Stimulated activated CD4-positive, alpha-beta T cell treated with anti-CD3 and anti-CD28 coated beads, Interleukin-15, amount 100 ng/mL, for 1 hour (primary cell): ENCODE data around the gene SPA17.

Experiments used
- DNase-seq, 2 donors: peaks; one replicate each; pipeline ENCODE4 v3.0.0-alpha.2; 2020; ENCODE audit warnings: low read depth in 1 of 2, low spot score in 1 of 2

Gene SPA17

DNA sequence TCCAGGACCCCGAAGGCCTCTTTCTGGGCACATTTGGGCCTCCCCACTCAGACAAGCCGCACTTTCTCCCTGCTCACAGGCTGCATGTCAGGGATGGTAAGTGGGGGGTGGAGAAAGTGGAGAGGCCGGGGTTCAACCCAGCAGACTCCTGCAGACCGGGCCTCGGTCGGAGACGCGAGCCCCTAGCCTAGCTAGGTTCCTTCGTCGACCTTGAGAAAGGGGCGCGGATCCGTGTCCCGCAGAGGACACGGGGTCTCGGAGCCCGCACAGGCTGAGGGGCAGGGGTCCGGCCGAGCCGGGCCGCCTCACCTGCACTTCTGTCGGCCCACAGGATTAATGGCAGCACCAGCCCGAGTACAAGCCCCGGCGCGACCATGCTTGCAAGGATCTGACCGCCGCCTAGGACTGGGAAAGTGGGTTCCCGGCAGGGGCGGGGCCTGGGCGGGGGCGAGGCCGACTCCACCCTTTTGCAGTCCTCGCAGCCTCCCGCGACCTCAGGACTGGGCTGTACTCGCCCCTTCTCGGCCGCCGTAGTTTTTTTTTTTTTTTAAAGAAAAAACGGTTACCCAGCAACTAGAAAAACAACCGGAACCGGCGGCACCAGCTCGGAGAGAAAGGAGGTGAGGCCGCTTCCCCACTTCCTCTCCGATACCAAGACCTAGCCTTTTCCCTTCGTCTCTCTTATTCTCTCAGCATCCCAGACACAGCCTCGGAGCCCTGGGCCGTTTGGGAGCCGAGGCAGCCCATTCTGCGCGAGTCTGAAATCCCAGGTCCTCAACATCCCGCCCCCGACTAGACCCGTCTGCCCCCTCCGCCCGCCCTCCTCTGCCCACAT lies at the start of gene SPA17, which contains the start of gene SIAE:
SPA17 (plus strand) TSS at position 572 of the 835 bp plus-strand sequence. CDS start 1,361 bp downstream, outside the sequence.
SIAE (minus strand) TSS at position 407 of the 835 bp plus-strand sequence; CDS start at position 376, 31 bp downstream.
- peak; percentile 73 to 74 for DNase-seq

DNA sequence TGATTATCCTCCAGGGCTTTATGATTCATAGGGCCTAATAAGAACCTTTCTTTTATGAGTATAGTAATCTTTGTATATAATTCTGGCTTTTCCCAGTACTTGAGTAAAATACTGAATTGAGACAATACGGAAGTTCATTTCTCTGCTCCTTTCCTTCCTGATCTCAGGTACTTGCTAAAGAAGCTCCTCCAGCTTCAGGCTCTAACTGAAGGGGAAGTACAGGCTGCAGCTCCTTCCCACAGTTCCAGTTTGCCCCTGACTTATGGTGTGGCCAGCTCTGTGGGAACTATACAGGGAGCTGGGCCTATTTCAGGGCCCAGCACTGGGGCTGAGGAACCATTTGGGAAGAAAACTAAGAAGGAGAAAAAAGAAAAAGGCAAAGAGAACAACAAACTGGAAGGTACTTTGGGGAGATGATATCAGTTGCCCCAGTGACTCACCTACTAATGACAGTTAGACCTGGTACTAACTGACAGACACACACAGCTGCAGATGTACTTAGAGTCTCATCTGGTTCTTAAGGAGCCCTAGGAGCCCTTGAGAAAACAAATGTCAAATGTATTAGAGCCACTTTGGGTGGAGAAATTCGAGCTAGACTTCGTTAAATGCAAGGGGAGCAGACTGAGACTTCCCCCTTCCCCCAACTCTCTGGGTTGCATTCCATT lies 48.1 kb upstream of the SPA17 start:
- DNase-seq: no peak

DNA sequence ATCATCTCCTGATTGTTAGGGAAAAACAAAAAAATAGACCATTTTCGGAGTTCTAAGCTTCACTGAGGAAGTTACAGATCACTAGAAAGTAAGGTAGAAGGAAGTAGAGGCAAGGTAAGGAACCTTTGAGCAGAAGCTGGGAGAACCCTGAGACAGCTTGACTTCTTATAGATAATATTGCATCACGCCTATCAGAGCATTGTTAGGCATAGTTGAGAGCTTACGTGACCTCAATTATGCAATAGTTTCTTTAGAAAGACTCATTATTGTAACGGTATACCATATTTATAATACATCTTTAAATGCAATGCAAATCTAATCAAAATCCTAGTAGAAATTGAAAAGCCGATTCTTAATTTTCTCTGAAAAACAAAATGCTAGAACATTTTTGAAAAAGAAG lies 46.2 kb upstream of the SPA17 start:
- no peak for DNase-seq

DNA sequence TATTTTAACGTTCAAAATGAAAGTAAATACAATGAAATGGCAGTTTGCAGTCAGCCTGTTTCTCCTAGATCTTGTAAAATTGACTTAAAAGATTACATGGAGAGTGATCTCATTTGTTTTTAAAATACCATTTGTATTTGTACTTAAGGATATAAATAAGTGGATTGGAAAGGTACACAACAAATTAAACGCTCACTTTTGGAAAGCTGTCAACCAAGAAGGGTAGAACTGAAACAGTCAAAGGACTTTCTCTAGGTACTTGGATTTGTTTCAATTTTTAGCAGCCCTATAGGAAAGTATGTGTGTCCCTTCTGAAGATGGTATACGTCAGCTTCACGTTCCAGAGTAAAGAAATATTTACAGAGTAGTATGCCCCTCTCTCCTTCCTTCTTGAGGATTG lies 43.7 kb upstream of the SPA17 start:
- no peak for DNase-seq

DNA sequence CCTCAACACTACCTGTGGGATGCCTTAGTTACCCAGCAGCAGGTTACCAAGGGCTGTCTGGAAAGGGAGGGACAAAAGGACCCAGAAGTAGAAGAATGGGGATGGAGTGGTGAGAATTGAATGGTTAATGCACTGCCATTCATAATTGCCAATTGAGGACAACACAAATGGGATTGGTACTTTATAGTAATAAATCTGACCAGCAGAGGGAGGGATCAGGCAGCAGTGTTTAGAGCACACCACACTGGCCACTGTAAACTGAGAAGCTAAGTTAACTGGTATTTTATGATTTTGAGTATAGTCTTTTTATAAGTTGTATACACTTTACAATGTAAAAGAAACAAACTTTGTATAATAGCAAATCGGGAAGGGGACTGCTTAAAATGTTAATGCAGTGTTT lies 40.3 kb upstream of the SPA17 start:
- DNase-seq: no peak

DNA sequence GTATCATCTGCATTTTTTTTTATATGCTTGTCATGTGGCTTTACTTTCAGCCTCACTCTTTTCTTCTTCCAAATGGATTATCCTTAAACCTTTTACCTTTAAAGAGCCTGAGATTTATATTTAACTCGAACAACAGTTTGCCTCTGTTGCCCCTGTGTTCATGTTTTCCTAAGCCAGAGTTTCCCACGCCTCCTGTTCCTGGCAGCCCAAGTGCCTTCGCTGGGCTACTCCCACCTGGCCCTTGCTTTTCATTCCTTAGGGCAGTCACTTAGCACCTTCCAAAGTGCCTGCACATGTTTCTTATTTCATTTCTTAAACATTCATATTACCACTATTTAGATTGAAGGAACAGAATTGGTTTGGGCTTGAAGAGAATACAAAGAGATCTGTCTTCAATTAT lies 37.8 kb upstream of the SPA17 start:
- DNase-seq: no peak

DNA sequence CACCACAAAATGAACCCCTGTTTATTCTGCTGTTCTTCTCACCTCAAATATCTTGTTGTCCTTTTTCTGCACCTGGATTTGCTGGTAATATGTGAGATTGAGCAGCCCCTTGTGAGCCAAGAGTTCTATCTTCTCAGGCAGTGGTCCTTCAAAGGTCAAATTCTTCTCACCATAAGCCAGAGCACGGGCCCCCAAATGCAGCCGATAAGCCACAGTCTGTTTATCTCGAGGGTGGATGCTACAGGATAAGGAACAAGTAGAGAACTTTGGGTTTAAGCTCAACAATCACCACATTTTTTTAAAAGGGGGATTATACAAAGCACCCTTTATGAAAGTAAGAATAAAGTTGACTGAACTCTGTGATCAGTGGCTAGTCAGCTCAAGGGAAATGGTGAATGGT lies 35.2 kb upstream of the SPA17 start:
- no peak for DNase-seq

DNA sequence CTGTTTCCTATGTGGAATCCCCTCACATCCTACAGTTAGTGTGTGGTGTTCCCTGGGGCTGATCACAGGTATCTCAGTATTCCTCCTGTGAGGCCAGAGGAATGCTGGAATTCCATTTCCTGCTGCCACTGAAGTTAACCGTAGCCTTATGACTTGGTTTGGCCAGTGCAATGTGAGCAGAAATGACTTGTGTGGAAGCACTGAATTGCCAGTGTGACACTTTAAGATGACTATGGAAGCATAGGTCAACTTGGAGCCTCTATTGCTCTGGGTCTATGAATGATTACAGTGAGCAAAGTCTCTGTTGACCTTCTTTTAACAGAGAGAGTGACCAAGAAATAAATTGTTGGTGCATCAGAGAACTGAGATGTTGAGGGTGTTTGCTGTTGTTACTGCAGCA lies 34.5 kb upstream of the SPA17 start:
- DNase-seq: no peak

DNA sequence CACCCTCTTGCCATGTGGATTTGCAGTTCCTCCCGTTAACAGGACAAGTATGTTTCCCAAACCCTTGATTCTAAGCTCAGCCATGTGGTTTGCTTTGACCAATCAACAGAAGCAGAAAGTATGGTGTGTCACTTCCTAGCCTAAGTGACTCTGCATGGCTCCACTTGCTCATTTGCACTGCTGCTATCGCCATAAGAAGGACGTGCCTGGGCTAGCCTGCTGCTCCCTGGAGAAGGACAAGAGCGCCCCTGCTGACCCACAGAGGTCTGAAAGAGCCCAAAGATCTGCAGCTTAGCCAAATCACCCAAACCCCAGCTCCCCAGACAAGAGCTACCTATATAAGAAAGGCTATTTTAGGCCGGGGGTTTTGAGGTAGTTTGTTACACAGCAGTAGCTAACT lies 33.0 kb upstream of the SPA17 start:
- DNase-seq: no peak

DNA sequence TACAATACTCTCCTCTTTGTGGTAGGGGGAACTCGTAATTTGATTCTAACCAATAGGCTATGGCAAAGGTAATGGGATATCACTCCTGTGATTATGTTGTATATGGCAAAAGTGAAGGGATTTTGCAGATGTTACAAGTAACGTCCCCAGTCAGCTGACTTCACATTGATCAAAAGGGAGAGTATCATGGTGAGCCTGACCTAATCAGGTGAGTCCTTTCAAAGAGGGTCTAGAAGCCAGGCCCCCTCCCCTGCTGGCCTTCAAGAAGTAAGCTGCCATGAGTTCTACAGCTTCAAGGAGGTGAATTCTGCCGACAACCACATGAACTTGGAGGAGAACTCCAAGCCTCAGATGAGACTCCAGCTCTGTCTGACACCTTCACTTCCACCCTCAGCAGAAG lies 31.1 kb upstream of the SPA17 start:
- DNase-seq: no peak

DNA sequence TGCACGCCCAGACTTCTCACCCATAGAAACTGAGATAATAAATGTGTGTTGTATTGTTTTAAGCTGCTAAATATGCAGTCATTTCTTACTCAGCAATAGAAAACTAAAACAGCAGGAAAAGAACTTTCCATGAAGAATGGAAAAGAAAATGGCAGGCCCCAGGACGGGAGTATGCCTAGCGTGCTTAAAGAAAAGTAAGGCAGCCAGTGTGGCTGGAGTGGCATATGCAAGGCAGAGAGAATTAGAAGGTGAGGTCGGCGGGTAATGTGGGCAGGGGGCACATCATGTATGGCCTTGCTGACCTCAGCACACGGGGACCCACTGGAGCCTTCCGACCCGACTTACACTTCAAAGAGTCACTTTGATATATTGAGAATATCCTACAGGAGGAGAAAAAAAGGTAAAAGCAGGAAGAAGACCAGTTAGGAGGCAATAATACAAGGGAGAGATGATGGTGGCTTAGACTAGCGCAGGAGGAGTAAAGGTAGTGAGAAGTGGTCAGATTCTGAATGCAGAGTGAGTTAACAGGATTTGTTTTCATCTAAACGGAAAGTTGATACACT lies 30.6 kb upstream of the SPA17 start:
- no peak for DNase-seq

DNA sequence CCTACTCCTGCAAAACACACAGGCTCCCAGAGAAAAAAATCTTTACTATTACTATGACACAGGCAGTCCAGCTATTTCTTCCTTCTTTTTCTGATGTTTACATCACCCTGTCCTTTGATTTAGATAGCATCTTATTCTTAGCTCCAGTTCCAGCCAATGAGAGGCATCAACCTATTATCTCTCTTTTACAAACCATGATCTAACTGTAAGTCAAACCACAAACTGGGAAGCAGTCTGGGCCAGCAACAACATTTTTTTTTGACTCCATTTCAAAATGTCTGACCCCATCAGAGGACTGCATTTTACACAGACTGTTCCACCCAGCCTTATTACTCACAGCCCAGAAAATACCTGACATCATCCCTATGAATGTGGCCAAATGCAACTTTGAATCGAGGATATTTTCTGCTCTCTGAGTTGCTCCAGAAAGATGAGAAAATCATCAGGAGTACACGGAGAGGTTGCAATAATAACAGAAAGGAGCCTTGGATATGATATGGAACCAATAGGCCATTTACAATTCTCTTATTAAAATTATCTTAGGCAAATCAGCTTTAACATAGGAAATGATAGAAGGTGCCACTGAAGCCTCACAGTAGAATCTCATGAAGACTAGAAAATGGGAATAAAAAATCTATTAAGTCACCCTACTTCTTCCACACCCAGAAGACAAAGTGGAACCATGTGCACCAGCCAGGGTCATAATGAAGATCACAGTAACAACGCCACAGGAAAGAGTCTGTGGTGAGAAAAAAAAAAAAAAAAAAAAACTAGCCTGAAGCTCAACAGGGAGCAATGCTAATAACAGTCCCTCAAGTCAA lies 29.9 kb upstream of the SPA17 start:
- DNase-seq: no peak

DNA sequence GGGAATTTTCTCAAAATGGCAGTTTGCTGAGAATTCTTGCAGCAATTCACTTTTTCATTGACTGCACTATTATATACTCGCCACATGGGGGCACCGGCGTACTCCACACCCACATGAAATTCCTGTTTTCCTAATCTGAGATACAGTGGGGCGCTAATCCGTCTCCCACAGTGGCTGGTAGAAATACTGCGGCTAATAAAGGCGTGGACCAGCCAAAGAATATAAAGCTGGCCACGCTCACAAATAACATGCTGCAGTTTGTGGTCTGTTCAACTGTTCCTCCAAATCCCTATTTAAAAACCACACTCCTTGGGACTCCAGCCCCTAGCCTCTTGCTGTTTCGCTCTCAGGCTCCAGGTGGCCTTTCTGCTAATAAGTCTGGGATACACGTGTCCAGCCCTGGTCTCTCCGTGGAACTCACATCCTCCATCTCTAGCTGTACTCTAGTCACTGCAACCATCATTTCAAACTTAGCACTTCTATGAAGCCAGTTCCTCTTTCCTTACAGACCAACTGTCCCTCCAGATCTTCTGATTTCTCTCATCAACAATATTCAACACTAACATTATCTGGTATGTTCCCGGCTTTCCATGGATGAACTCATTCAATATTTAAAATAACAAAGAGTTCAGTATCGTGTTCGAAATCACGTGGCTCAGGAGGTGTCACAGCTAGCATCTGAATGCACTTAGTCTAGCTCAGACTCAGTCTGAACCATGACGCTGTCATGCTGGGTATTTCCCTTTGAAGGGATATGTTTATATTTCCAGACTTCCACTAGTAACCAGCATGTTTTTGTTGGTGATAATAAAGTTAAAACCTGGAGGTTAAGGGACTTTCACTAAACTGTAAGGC lies 29.1 kb upstream of the SPA17 start:
- DNase-seq: no peak

DNA sequence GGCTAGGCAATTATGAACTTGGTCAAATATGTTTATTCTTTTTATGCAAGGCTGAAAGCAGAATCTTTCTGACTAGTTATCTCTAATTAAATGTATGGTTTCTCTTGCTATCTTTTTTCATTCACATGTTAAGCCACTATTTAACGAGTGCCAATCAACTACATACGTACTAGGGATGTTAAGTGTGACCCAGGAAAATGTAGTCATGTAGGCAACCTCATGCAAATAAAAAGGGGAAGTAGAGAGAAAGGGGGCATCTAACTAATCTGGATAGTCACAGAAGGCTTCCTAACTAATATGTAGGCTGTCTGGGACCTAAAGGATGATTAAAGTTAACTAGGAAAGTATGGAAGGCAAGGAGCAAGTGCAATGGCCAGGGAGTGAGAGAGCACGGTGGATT lies 27.6 kb upstream of the SPA17 start:
- DNase-seq: no peak

DNA sequence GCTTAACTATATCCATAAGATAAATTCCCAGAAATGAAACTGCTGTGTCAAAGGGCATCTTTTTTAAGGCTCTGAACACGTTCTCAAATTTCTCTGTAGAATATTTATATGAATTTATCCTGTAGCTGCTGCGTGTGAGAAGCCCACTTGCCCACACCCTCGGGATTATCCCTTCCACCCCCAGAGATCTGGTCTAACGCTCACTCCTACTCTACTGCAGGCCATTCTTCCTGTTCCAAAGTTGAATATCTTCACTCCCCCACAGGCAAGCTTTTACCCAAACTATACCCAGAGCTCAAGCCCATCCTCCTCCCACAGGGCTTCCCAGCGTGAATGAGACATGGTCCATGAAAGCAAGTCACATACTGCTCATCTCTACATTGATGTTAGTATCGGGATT lies 25.1 kb upstream of the SPA17 start:
- no peak for DNase-seq

DNA sequence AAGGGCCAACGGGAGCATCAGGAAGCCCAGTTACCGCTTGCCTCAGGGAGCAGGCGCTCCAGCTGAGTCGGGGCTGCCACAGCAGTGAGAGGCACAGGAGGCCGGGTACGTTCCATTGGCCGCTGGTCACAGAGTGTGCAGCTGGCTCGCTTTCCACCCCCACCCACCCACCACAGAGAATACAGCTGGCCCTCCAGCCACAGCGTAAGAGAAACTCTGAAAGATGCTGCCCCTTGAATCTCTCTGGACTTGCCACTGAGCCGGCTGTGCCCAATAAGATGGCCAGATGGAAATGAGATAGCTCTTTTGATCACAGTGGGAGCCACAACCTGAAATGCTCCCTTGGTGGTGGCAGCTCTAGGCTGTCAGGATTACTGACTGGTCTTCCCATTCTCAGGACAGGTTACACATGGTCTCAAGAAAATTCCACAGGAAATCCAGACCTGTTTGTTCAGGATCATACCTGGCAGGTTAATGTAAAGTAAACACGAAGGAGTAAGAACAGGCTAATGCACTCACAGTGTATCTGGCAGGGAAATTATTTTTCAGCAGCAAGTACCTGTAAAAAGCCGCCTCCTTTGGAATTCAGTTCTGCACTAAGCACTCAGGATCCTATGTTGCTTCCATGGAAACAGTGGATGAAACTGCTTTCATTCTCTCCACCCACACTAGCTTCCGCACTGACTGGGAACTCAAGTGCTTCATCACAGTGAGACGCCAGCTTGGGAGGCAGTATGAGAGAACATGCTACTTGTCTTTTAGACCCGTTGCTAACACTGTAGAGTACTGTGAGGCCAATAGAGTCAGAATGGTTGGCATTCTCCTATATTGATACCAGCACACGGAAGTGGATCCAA lies 16.7 kb upstream of the SPA17 start:
- no peak for DNase-seq

DNA sequence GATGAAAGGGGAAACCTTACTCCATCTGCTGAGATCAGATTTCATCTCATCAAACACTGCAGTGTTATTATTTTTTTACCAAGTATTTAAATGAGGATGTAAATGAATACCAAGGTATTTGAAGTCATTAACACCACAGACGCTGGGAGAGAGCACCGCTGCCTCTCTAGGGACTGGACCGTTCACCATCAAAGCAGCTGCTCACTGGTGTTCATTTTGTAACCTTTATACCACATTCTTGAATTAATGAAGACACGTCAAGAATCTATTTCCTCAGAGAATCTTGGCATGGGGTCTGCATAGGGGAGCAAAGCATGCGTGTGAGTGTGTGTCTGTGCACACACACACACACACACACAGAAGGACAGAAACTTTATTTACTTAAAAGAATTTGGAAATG lies 15.8 kb upstream of the SPA17 start:
- no peak for DNase-seq

DNA sequence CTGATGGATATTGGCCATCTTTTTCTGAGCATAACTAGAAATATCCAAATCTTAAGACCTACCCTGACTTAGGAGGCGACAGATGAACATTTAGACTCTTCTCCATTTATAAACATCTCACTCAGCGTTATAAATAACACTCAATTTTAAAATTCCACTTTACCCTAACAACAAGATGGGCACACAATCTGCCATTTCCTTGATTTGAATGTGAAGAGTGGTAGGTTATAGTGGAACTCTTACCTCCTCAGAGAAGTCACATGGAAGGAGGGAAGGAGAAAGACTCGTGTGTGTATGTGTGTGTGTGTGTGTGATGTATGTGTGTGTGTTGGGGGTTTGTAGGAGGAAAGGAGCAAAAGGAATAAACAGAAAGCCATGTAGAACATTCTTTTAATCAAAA lies 15.2 kb upstream of the SPA17 start:
- no peak for DNase-seq

DNA sequence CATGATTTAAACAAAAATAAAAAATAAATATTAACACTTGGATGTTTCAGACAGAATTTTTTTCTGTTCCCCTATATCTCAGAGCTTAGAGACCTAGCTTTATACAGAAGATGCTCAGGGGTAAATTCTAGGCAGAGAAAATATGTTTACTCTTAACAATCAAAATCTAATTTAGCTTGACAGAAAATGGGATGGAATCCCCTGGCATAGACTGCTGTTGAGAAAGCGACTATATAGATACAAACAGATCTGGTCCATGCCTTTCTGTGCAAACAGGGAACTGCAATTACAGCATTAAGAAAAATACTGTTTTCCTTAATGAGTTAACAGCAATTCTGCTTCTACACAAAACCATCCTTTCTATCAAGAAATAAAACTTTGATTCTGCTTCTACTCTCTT lies 14.7 kb upstream of the SPA17 start:
- DNase-seq: no peak

DNA sequence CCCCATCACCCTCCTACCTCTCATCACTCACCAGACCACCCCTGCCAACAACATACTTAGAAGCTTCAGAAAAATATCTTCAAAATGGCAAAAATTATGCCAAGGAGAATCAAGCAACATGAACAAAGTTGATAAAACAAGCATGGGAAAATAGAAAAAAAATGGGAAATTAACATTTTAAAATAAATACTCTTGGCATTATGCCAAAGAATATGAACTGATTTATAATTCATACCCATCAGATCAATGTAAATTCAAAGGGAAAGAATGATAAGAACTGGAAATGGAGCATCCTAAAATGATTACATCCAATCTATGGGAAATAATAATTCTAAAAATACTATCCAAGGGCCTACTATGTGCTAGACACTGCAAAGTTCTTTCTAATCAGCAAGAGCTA lies 12.2 kb upstream of the SPA17 start:
- no peak for DNase-seq
